Measurements from ENCODE around the gene IFI27.

IFI27 gene

DNA sequence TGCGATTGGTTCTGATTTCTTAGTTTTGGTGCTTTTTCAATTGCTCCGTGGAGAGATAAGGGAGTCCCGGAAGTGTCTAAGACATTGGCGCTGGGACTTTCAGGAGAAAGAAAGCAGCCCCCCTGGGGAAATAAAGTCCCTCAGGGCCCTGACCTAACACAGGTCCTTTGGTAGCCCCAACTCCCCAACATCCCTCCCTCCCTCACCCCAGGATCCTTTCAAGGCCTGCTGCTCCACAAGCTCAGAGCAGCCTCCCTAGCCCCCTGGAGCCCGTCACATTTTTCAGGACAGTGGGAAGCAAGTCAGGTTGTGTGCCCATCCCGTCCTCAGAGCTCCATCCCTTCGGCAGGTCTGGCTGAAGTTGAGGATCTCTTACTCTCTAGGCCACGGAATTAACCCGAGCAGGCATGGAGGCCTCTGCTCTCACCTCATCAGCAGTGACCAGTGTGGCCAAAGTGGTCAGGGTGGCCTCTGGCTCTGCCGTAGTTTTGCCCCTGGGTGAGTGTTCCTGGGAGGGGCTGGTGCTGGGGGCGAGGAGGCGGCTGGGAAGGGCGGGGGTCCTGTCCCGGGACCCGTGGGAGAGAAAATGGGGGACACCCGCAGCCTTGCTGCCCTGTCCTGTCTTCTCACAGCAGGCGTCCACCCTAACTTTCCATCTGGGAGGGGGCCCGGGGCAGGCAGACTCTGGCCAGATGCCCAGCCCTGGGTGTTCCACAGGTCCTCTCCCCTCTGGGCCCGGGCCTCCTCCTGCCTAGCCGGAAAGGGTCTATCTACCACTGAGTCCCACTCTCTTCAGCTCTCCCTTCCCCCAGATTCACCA, 950 bp downstream of the IFI27 start:
- DNase-seq (ENCODE audit: low read depth), result no peak
- no peak overlapping the region for H3K4me3 ChIP-seq (ENCODE audit: low read depth, low read length)
- TF ChIP-seq, protein P1, sequence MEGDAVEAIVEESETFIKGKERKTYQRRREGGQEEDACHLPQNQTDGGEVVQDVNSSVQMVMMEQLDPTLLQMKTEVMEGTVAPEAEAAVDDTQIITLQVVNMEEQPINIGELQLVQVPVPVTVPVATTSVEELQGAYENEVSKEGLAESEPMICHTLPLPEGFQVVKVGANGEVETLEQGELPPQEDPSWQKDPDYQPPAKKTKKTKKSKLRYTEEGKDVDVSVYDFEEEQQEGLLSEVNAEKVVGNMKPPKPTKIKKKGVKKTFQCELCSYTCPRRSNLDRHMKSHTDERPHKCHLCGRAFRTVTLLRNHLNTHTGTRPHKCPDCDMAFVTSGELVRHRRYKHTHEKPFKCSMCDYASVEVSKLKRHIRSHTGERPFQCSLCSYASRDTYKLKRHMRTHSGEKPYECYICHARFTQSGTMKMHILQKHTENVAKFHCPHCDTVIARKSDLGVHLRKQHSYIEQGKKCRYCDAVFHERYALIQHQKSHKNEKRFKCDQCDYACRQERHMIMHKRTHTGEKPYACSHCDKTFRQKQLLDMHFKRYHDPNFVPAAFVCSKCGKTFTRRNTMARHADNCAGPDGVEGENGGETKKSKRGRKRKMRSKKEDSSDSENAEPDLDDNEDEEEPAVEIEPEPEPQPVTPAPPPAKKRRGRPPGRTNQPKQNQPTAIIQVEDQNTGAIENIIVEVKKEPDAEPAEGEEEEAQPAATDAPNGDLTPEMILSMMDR (IDR thresholded peaks at IDR 0.05; ENCODE audit: low read depth, low read length, missing control alignments), result no peak
- in situ Hi-C loops (cut with HindIII; ENCODE audit: low sequenced_read_pairs), result no loop called here

- DNase-seq (ENCODE audit: low read depth), result no peak
- TF ChIP-seq, protein P1 (IDR thresholded peaks at IDR 0.05; ENCODE audit: low read depth, low read length, missing control alignments), result no peak
- in situ Hi-C loops (cut with HindIII; ENCODE audit: low sequenced_read_pairs), result no loop called here
- no peak overlapping the region for H3K4me3 ChIP-seq (ENCODE audit: low read depth, low read length)
Measured at GRCh38 chr14:94112513-94113063, 2.1 kb downstream of the IFI27 start.

GRCh38 chr14:94113073-94113472, 2.5 kb downstream of the IFI27 start:
- TF ChIP-seq, protein P1 (IDR thresholded peaks at IDR 0.05; ENCODE audit: low read depth, low read length, missing control alignments), result no peak
- DNase-seq (ENCODE audit: low read depth), result no peak
- in situ Hi-C loops (cut with HindIII; ENCODE audit: low sequenced_read_pairs), result no loop called here
- no peak overlapping the region for H3K4me3 ChIP-seq (ENCODE audit: low read depth, low read length)

GRCh38 chr14:94113490-94113889, 3.0 kb downstream of the IFI27 start:
- in situ Hi-C loops (cut with HindIII; ENCODE audit: low sequenced_read_pairs), result no loop called here
- TF ChIP-seq, protein P1 (IDR thresholded peaks at IDR 0.05; ENCODE audit: low read depth, low read length, missing control alignments), result no peak
- no peak overlapping the region for H3K4me3 ChIP-seq (ENCODE audit: low read depth, low read length)
- DNase-seq (ENCODE audit: low read depth), result no peak

DNA sequence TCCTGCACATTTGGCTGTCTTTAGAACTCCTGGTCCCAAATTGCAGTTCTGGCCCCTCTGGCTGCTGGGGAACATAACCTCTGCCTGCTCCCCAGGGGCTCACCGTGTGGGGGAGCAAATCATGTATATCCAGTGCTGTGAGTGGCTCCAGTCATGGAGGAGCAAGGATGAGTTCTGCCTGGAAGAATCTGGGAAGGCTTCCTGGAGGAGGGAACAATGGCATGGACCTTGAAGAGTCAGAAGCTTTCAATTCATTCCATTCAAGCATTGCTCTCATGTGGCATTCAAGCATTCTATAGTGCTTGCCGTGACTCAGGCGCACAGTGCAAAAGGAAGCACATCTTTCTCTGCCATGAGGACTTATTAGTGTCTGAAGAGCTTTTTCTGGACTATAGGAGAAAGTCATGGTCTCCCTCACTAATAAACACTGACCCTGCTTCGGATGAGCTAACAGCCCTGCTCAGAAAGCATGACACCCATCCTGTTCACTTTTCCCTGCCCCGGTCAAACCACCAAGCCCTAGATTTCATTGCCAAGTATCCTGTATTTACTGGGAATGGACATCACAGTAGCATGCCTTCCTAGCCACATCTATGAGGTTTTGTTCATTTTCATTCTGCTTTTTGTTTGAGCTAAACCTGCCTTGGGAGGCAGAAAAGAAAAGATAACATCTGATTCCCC, 3.5 kb downstream of the IFI27 start:
- no peak overlapping the region for H3K4me3 ChIP-seq (ENCODE audit: low read depth, low read length)
- in situ Hi-C loops (cut with HindIII; ENCODE audit: low sequenced_read_pairs), result no loop called here
- TF ChIP-seq, protein P1 (IDR thresholded peaks at IDR 0.05; ENCODE audit: low read depth, low read length, missing control alignments), result no peak
- no peak for DNase-seq (ENCODE audit: low read depth)

DNA sequence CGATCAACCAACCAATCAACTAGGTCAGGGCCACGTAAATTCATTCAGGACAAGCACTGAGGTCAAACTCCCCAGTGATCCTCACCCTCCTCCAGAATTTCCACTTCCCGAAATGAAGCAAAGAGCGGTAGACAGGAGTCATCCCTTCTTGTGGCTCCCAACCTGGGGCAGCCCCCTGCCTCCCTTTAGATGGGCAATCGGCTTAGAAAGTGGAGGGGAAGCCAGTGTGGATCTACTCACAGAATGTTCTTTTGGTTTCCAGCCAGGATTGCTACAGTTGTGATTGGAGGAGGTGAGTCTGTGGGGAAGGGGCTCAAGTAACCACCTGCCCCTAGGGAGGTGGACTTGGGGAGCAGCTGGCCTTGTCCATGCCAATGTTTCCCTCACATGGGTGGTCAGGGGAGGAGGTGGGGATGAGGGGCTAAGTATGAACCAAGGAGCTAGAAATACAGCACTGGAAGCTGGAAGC, 4.1 kb downstream of the IFI27 start:
- DNase-seq (ENCODE audit: low read depth), result no peak

More for the DNA sequence above, 4.1 kb downstream of the IFI27 start:
- in situ Hi-C loops (cut with HindIII; ENCODE audit: low sequenced_read_pairs), result no loop called here
- TF ChIP-seq, protein P1 (IDR thresholded peaks at IDR 0.05; ENCODE audit: low read depth, low read length, missing control alignments), result no peak
- H3K4me3 ChIP-seq (ENCODE audit: low read depth, low read length), result no peak overlapping the region

Measured in astrocyte of the cerebellum (primary cell).